ENCODE measurements around the gene FIBP. TPM values are rescaled to one million over a fixed set of nuclear protein-coding genes. Genes with fewer than 3 reads are reported as not detected.
"Not testable (repeated sequence)": the region's sequence is repeated elsewhere in the genome, so short reads cannot be mapped to it uniquely, and the experiment has no call there.

Gene FIBP
- total RNA-seq, 2 donors from 2014 or later = 50.9 to 82.8 TPM

GRCh38 chr11:65851083-65851579, 37.1 kb downstream of the FIBP start:
- no peak overlapping the region for H3K4me3 ChIP-seq
- peaks cover 0 to 7% of the 10 kb centered on the region in 2 donors for H3K9me3 ChIP-seq
- H3K4me1 ChIP-seq = peaks cover 0 to 12% of the 10 kb centered on the region in 2 donors
- H3K27me3 ChIP-seq = no peaks in the 10 kb centered on the region
- H3K36me3 ChIP-seq = peaks cover 53% of the 10 kb centered on the region
- TF ChIP-seq CTCF (IDR thresholded peaks at IDR 0.05) = no peak
- DNase-seq (ENCODE audit: low spot score) = no peak
- no peak overlapping the region for H3K27ac ChIP-seq

- H3K4me3 ChIP-seq = no peak overlapping the region
- TF ChIP-seq CTCF (IDR thresholded peaks at IDR 0.05) = no peak
- no peak overlapping the region for H3K27ac ChIP-seq
Observed at GRCh38 chr11:65850217-65851082, 37.8 kb downstream of the FIBP start.

GRCh38 chr11:65849771-65850216, 38.5 kb downstream of the FIBP start:
- Histone ChIP-seq H3K27ac (no peak overlapping the region), H3K36me3 (peaks cover 39% of the 10 kb centered on the region), H3K9me3 (peaks cover 0 to 7% of the 10 kb centered on the region in 2 donors), H3K4me3 (no peak overlapping the region), H3K27me3 (no peaks in the 10 kb centered on the region), H3K4me1 (no peaks in the 10 kb centered on the region)
- no peak for TF ChIP-seq CTCF (IDR thresholded peaks at IDR 0.05)
- DNase-seq (ENCODE audit: low spot score) = no peak

More at GRCh38 chr11:65850217-65851082, 37.8 kb downstream of the FIBP start:
- no peak for DNase-seq (ENCODE audit: low spot score)
- H3K27me3 ChIP-seq = no peaks in the 10 kb centered on the region
- H3K9me3 ChIP-seq = peaks cover 0 to 7% of the 10 kb centered on the region in 2 donors
- H3K4me1 ChIP-seq = peaks cover 0 to 5% of the 10 kb centered on the region in 2 donors
- H3K36me3 ChIP-seq = peaks cover 46% of the 10 kb centered on the region

- H3K4me1 ChIP-seq = no peaks in the 10 kb centered on the region
- no peak overlapping the region for H3K27ac ChIP-seq
- H3K4me3 ChIP-seq = no peak overlapping the region
- H3K27me3 ChIP-seq = no peaks in the 10 kb centered on the region
- no peak for TF ChIP-seq CTCF (IDR thresholded peaks at IDR 0.05)
- peaks cover 35% of the 10 kb centered on the region for H3K36me3 ChIP-seq
- DNase-seq (ENCODE audit: low spot score) = no peak
- H3K9me3 ChIP-seq = peaks cover 0 to 7% of the 10 kb centered on the region in 2 donors
Observed at GRCh38 chr11:65849366-65849765, 38.9 kb downstream of the FIBP start.

- not testable (repeated sequence) for H3K4me1 ChIP-seq; H3K4me3 ChIP-seq; H3K27me3 ChIP-seq; H3K27ac ChIP-seq; DNase-seq (ENCODE audit: low spot score); H3K9me3 ChIP-seq
- peaks cover 28% of the 10 kb centered on the region for H3K36me3 ChIP-seq
Observed at GRCh38 chr11:65848693-65849092, 39.6 kb downstream of the FIBP start.

GRCh38 chr11:65847746-65848145, 40.5 kb downstream of the FIBP start:
- H3K27me3 ChIP-seq = no peaks in the 10 kb centered on the region
- no peak for TF ChIP-seq CTCF (IDR thresholded peaks at IDR 0.05)
- H3K4me3 ChIP-seq = no peak overlapping the region
- no peak overlapping the region for H3K27ac ChIP-seq
- peaks cover 19% of the 10 kb centered on the region for H3K36me3 ChIP-seq
- H3K4me1 ChIP-seq = no peaks in the 10 kb centered on the region
- DNase-seq (ENCODE audit: low spot score) = no peak
- H3K9me3 ChIP-seq = peaks cover 0 to 7% of the 10 kb centered on the region in 2 donors

All from right atrium auricular region (tissue), 2 donors.